ENCODE measurements around the gene HDLBP.

The HDLBP gene

DNA sequence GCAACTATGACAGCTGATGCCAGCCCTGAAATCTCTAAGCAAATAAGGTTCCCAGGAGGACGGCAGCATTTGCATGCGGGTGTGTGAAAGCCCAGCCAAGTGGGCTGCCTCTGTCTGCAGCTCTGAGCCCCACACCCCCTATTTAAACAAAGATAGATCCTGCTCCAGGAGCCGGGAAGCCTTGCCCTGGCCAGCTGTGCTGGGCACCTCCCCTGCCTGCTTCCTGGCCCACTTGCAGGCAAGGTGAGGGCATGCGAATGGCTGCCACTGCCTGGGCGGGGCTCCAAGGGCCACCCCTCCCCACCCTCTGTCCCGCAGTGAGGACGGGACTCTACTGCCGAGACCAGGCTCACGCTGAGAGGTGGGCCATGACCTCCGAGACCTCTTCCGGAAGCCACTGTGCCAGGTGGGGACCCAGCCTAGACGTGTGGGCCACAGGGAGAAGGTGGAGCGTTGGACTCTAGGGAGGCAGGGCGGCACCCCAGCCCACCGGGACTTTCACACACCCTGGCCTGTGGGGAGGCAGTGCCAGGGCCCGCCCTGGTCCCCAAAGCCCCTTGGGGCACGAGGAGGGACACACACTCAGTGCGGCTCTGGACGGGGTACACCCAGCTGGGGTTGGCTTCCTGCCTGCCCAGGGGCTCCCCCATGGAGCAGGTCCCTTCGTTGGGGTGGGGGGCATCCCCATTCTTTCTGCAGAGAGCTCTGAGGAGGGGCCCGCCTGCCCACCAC, 126.9 kb downstream of the HDLBP start, which contains the start of gene ANO7:
Gene ANO7 (plus strand): TSS at position 317 of the 732 bp plus-strand sequence. CDS start 1,387 bp downstream, outside the sequence.
- TF ChIP-seq GATA1 (IDR thresholded peaks at IDR 0.05; ENCODE audit: low read depth, low read length), result no peak
- no peak for TF ChIP-seq POLR2A (IDR thresholded peaks at IDR 0.05; ENCODE audit: low read length)
- DNase-seq, result no peak

DNA sequence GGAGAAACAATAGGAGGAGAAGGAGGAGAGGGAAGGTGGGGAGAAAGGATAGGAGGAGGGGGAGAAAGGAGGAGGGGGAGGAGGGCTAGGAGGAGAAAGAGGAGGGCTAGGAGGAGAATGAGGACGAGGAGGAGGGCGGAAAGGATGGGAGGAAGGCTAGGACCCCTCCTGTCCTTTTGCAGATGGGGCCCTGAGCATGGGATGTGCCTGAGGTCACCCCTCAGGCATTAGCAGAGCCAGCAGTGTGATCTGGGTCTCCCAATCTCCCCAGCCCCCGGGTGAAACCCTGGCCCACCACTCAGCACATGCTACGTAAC, 127.6 kb downstream of the HDLBP start:
- no peak for DNase-seq
- TF ChIP-seq GATA1 (IDR thresholded peaks at IDR 0.05; ENCODE audit: low read depth, low read length), result no peak

DNA sequence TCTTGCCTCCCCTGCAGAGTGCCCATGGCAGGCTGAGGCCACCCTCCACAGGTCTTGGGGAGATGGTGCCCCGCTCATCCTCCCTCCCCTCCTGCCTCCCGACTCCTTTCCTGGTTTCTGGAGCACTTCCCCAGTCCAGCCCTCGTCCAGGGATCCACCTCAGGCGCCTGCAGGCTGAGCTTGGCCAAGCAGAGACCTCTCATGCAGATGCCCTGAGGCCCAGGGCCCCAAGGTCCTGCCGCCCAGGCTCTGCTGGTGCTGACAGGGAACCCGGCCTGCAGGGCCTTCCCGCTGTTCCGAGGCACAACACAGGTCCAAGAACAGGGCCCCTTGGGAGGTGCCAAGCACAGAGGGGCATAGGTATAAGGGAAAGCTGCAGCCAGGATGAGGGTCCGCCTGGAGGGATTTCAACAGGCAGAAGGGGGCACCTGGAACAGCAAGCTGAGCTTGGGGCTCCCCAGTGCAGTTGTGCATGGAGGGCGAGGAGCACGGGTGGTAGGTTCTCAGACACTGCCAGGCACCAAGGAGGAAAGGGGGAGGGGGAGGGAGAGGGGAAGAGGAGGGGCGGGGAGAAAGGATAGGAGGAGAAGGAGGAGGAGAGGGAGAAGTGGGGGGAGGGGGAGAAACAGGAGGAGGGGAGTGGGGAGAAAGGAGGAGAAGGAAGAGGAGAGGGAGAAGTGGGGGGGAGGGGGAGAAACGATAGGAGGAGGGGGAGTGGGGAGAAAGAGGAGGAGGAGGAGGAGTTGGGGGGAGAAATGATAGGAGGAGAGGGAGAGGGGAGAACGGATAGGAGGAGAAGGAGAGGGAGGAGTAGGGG, 128.2 kb downstream of the HDLBP start:
- TF ChIP-seq GATA1 (IDR thresholded peaks at IDR 0.05; ENCODE audit: low read depth, low read length) (no peak), POLR2A (IDR thresholded peaks at IDR 0.05; ENCODE audit: low read length) (no peak)
- no peak for DNase-seq

GRCh38 chr2:241185961-241186360, 129.5 kb downstream of the HDLBP start:
- no peak for DNase-seq
- TF ChIP-seq GATA1 (IDR thresholded peaks at IDR 0.05; ENCODE audit: low read depth, low read length) (no peak), POLR2A (IDR thresholded peaks at IDR 0.05; ENCODE audit: low read length) (no peak)

DNA sequence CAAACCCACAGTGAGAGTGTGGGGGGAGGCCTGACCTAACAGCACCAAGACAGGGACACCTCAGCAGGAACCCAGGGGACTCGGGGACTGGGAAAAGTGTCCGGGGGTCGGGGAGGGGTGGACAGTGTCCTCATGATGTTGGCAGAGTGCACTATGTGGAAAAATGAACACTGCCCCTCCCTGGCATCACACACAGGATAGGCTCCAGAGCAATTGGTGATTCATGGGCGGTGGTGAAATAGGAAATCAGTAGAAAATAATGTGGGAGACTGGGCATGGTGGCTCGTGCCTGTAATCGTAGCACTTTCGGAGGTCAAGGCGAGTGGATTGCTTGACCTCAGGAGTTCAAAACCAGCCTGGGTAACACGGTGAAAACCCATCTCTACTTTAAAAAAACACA, 130.6 kb downstream of the HDLBP start:
- TF ChIP-seq POLR2A (IDR thresholded peaks at IDR 0.05; ENCODE audit: low read length) (no peak), GATA1 (IDR thresholded peaks at IDR 0.05; ENCODE audit: low read depth, low read length) (no peak)
- no peak for DNase-seq

DNA sequence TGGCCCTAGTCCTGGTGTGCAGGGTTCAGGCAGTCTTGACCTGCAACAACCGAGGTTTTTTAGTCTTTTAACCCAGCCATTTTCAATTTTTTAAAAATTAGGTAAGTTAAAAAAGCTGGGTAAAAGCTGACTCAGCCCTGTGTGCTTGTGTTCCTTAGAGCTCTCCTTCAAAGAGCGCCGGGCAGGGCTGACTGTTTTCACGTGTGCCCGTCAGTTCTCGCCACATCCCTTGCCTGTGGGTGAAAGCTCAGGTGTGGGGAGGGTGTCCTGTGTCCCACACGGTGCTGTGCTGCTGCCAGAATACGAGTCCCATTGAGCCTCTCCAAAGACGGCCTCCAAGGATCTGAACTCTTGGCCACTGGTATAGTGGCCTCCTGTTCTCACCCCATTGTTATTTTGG, 132.3 kb downstream of the HDLBP start:
- TF ChIP-seq POLR2A (IDR thresholded peaks at IDR 0.05; ENCODE audit: low read length) (no peak), GATA1 (IDR thresholded peaks at IDR 0.05; ENCODE audit: low read depth, low read length) (no peak)
- no peak for DNase-seq

DNA sequence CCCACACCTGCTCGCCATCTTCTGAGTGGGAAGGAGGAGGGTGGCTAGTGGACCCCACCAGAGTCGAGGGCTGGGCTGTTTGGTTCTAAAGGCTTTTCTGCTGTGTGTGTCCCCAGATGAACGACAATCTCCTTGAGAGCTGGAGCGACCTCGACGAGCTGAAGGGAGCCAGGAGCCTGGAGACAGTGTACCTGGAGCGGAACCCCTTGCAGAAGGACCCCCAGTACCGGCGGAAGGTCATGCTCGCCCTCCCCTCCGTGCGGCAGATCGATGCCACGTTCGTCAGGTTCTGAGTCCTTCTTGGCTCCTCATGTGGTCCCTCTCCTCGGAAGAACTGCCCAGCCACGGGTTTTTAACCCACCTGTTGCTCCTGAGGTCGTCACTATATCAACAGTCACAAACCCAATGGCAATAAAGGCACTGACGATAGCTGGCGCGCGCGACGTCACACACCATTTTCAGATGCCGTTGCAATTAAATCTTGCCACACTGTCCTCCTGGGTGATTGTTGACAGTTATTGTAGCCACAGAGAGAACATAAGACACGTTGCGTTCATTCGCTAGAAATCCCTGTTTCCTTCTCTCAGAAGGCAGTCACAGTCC, 132.8 kb downstream of the HDLBP start:
- no peak for DNase-seq
- TF ChIP-seq POLR2A (IDR thresholded peaks at IDR 0.05; ENCODE audit: low read length) (no peak), GATA1 (IDR thresholded peaks at IDR 0.05; ENCODE audit: low read depth, low read length) (no peak)

GRCh38 chr2:241182126-241182525, 133.3 kb downstream of the HDLBP start:
- TF ChIP-seq POLR2A (IDR thresholded peaks at IDR 0.05; ENCODE audit: low read length) (no peak), GATA1 (IDR thresholded peaks at IDR 0.05; ENCODE audit: low read depth, low read length) (no peak)
- DNase-seq, result no peak

- no peak for TF ChIP-seq GATA1 (IDR thresholded peaks at IDR 0.05; ENCODE audit: low read depth, low read length)
- no peak for TF ChIP-seq POLR2A (IDR thresholded peaks at IDR 0.05; ENCODE audit: low read length)
- no peak for DNase-seq
Observed at GRCh38 chr2:241180495-241180894, 135.0 kb downstream of the HDLBP start.

- DNase-seq, result no peak
- TF ChIP-seq GATA1 (IDR thresholded peaks at IDR 0.05; ENCODE audit: low read depth, low read length) (no peak), POLR2A (IDR thresholded peaks at IDR 0.05; ENCODE audit: low read length) (no peak)
Observed at GRCh38 chr2:241179899-241180298, 135.6 kb downstream of the HDLBP start.

- DNase-seq, result no peak
- no peak for TF ChIP-seq POLR2A (IDR thresholded peaks at IDR 0.05; ENCODE audit: low read length)
- TF ChIP-seq GATA1 (IDR thresholded peaks at IDR 0.05; ENCODE audit: low read depth, low read length), result no peak
Observed at GRCh38 chr2:241178961-241179360, 136.5 kb downstream of the HDLBP start.

DNA sequence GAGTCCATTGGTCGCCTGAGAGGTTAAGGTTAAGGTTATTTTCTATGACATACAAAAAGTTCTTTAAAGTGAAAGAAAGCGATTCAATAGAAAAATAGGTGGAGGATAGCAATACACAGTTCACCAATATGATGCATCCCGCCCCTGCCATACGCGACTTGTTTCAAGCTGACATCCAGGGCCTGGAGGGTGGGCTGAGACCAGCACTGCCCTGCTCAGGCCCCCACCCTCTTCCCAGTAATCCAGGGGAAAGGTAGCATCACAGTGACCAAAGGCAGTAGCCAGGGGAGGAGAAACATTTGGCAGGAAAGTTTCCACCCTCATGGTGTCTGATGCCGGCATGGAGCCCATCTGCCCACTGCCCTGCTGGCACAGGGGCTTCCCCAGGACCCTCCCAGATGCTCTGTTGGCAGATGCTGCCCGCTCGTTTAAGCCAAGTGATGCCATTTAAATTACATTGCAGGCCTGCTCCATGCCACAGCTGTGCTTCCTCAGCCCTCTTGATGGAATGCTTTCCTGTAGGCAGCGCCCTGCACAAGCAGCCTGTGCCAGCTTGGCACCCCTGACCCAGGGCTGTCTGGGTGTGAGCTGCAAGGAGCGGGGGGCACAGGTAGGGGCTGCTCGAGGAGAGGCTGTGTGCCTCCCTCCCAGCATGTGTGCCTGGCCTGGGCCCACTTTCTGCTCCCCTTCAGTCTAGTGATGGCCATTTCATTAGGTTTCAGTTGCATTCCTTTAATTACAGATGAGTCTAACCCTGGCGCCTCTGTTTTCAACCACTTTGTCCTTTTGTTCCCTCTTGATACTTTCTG, 137.7 kb downstream of the HDLBP start:
- no peak for DNase-seq
- TF ChIP-seq POLR2A (IDR thresholded peaks at IDR 0.05; ENCODE audit: low read length) (no peak), GATA1 (IDR thresholded peaks at IDR 0.05; ENCODE audit: low read depth, low read length) (no peak)

All from erythroblast (primary cell).